Progenitor cell of endocrine pancreas (in vitro differentiated cells): ENCODE measurements around the gene ARHGDIG. TPM values are rescaled to one million over a fixed set of nuclear protein-coding genes. Genes with fewer than 3 reads are reported as not detected.

ENCODE experiments used
- DNase-seq: peaks from one replicate; pipeline ENCODE4 v3.0.0; 2021; ENCODE audit warnings: low spot score; ENCODE audit not compliant: unreplicated experiment
- H3K27ac Mint-ChIP-seq: 2 replicates; pipeline ENCODE4 v1.8.0; 2021; ENCODE audit warnings: mild to moderate bottlenecking, moderate library complexity, mixed read lengths
- H3K27me3 Mint-ChIP-seq: 2 replicates; pipeline ENCODE4 v1.8.0; 2021; ENCODE audit warnings: mixed read lengths
- H3K36me3 Mint-ChIP-seq: 2 replicates; pipeline ENCODE4 v1.8.0; 2022; ENCODE audit warnings: mixed read lengths; ENCODE audit not compliant: insufficient read depth
- H3K4me1 Mint-ChIP-seq: 2 replicates; pipeline ENCODE4 v1.8.0; 2021; ENCODE audit warnings: low read depth, mixed read lengths
- H3K4me3 Mint-ChIP-seq: 2 replicates; pipeline ENCODE4 v1.8.0; 2021; ENCODE audit warnings: low read depth, mild to moderate bottlenecking, moderate library complexity, mixed read lengths
- H3K9me3 Mint-ChIP-seq: 2 replicates; pipeline ENCODE4 v1.8.0; 2021; ENCODE audit warnings: low read depth, mixed read lengths
- total RNA-seq: library from RNA; stranded (reverse); gene quantifications from 2 replicates; pipeline ENCODE4 v1.2.1, GENCODE V29; 2021
- TF ChIP-seq, protein P1 (sequence below): fragments of 200-600 bp; sonication (generic); IDR thresholded peaks from one replicate; pipeline ENCODE4 v1.5.0; 2021; ENCODE audit warnings: antibody characterized with exemption, mild to moderate bottlenecking; ENCODE audit not compliant: unreplicated experiment

Gene ARHGDIG
- total RNA-seq, 1 donor from 2014 or later, result 6.5 TPM

- no peaks in the 10 kb centered on the region for H3K9me3 Mint-ChIP-seq
- no peak overlapping the region for H3K27ac Mint-ChIP-seq
- H3K27me3 Mint-ChIP-seq, result no peaks in the 10 kb centered on the region
- DNase-seq, result no peak
- TF ChIP-seq, protein P1, sequence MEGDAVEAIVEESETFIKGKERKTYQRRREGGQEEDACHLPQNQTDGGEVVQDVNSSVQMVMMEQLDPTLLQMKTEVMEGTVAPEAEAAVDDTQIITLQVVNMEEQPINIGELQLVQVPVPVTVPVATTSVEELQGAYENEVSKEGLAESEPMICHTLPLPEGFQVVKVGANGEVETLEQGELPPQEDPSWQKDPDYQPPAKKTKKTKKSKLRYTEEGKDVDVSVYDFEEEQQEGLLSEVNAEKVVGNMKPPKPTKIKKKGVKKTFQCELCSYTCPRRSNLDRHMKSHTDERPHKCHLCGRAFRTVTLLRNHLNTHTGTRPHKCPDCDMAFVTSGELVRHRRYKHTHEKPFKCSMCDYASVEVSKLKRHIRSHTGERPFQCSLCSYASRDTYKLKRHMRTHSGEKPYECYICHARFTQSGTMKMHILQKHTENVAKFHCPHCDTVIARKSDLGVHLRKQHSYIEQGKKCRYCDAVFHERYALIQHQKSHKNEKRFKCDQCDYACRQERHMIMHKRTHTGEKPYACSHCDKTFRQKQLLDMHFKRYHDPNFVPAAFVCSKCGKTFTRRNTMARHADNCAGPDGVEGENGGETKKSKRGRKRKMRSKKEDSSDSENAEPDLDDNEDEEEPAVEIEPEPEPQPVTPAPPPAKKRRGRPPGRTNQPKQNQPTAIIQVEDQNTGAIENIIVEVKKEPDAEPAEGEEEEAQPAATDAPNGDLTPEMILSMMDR, result no peak
- no peaks in the 10 kb centered on the region for H3K4me1 Mint-ChIP-seq
- H3K36me3 Mint-ChIP-seq, result peaks cover 16% of the 10 kb centered on the region
- H3K4me3 Mint-ChIP-seq, result no peak overlapping the region
Observed at GRCh38 chr16:263182-263774, 17.1 kb upstream of the ARHGDIG start.

GRCh38 chr16:263944-264343, 16.4 kb upstream of the ARHGDIG start:
- no peaks in the 10 kb centered on the region for H3K4me1 Mint-ChIP-seq
- H3K4me3 Mint-ChIP-seq, result no peak overlapping the region
- H3K27ac Mint-ChIP-seq, result no peak overlapping the region

DNA sequence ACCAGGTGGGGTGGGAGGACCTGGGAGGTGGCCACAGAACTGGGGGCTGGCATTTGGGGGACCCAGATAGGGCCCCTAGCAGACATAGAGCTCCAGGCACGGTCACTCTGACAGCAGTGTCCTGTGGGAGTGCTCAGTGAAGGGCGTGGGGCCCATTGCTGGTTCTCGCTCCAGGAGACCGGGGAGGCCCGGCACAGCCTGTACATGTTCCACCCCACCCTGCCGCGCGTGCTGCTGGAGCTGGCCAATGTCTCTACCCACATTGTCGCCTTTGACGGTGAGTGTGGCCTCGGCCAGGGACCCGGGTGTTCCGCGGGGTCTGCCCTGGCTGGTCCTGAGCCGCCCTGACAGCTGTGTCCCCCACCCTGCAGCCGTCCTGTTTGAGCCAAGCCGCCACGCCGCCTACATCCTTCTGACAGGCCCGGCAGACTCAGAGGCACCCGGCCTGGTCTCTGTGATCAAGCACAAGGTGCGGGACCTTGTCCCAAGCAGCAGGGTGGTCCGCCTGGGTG, 15.9 kb upstream of the ARHGDIG start:
- Mint-ChIP-seq H3K4me1 (no peaks in the 10 kb centered on the region), H3K27ac (no peak overlapping the region), H3K4me3 (no peak overlapping the region), H3K36me3 (peaks cover 11% of the 10 kb centered on the region), H3K27me3 (no peaks in the 10 kb centered on the region), H3K9me3 (no peaks in the 10 kb centered on the region)
- DNase-seq, result no peak
- TF ChIP-seq, protein P1, result no peak

More at GRCh38 chr16:263944-264343, 16.4 kb upstream of the ARHGDIG start:
- TF ChIP-seq, protein P1, result no peak
- Mint-ChIP-seq H3K27me3 (no peaks in the 10 kb centered on the region), H3K36me3 (peaks cover 16% of the 10 kb centered on the region), H3K9me3 (no peaks in the 10 kb centered on the region)
- no peak for DNase-seq

- no peak for DNase-seq
- TF ChIP-seq, protein P1, result no peak
- H3K4me3 Mint-ChIP-seq, result no peak overlapping the region
- H3K27ac Mint-ChIP-seq, result no peak overlapping the region
- H3K36me3 Mint-ChIP-seq, result peaks cover 11% of the 10 kb centered on the region
- no peaks in the 10 kb centered on the region for H3K4me1 Mint-ChIP-seq
- no peaks in the 10 kb centered on the region for H3K9me3 Mint-ChIP-seq
- H3K27me3 Mint-ChIP-seq, result no peaks in the 10 kb centered on the region
Observed at GRCh38 chr16:265002-265529, 15.3 kb upstream of the ARHGDIG start.

DNA sequence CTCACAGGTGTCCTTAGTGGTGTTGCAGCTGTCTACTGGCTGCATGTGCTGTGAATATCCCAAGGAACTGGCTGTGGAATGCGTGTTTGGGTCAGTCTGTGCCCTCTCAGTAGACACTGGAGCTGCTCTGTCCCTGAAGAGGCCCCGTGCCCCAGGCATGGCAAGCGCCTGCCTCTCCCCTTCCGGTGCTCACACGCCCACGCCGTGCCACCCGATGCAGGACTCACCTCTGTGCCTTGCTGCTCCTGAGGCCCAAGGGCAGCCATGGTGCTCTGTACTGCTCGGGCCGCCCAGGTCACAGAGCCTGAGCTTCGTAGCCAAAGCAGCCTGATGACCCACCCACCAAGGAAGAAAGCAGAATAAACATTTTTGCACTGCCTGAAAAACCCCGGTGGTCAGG, 14.7 kb upstream of the ARHGDIG start:
- H3K4me3 Mint-ChIP-seq, result no peak overlapping the region
- TF ChIP-seq, protein P1, result no peak
- H3K4me1 Mint-ChIP-seq, result no peaks in the 10 kb centered on the region
- no peak overlapping the region for H3K27ac Mint-ChIP-seq
- no peaks in the 10 kb centered on the region for H3K9me3 Mint-ChIP-seq
- DNase-seq, result no peak
- H3K27me3 Mint-ChIP-seq, result no peaks in the 10 kb centered on the region
- peaks cover 8% of the 10 kb centered on the region for H3K36me3 Mint-ChIP-seq
